ENCODE results near the gene RNGTT. TPM values are rescaled to one million over a fixed set of nuclear protein-coding genes. Genes with fewer than 3 reads are reported as not detected.
"Not testable (repeated sequence)": the region's sequence is repeated elsewhere in the genome, so short reads cannot be mapped to it uniquely, and the experiment has no call there.

The RNGTT gene
- total RNA-seq, 3 donors from 2014 or later, result 9.1 to 30.3 (median 22.6) TPM

GRCh38 chr6:88910922-88911778 lies 52.3 kb downstream of the RNGTT start:
- H3K4me3 ChIP-seq, result no peak overlapping the region
- intact Hi-C loops (cut with DNase I; ENCODE audit: low total_unique reads), result no loop called here
- H3K9me3 ChIP-seq, result peaks cover 0 to 7% of the 10 kb centered on the region in 2 donors
- DNase-seq (ENCODE audit: low spot score in 2 of 2), result no peak
- no peak overlapping the region for H3K27ac ChIP-seq
- H3K27me3 ChIP-seq, result no peaks in the 10 kb centered on the region
- peaks cover 1% of the 10 kb centered on the region for H3K36me3 ChIP-seq
- no peaks in the 10 kb centered on the region for H3K4me1 ChIP-seq
- TF ChIP-seq CTCF (IDR thresholded peaks at IDR 0.05), result no peak
- no peak for TF ChIP-seq POLR2AphosphoS5 (IDR thresholded peaks at IDR 0.05)
- no peak for TF ChIP-seq POLR2A (IDR thresholded peaks at IDR 0.05)

- intact Hi-C loops (cut with DNase I; ENCODE audit: low total_unique reads), result no loop called here
- no peak for DNase-seq (ENCODE audit: low spot score in 2 of 2)
- Histone ChIP-seq H3K4me3 (no peak overlapping the region), H3K4me1 (no peaks in the 10 kb centered on the region), H3K27me3 (no peaks in the 10 kb centered on the region), H3K9me3 (no peaks in the 10 kb centered on the region), H3K27ac (no peak overlapping the region), H3K36me3 (peaks cover 4% of the 10 kb centered on the region)
- TF ChIP-seq POLR2AphosphoS5 (IDR thresholded peaks at IDR 0.05) (no peak), CTCF (IDR thresholded peaks at IDR 0.05) (no peak), POLR2A (IDR thresholded peaks at IDR 0.05) (no peak)
Measured at GRCh38 chr6:88908598-88909548, 54.5 kb downstream of the RNGTT start.

- DNase-seq (ENCODE audit: low spot score in 2 of 2); H3K4me1 ChIP-seq; intact Hi-C loops (cut with DNase I; ENCODE audit: low total_unique reads); H3K4me3 ChIP-seq; H3K27me3 ChIP-seq; H3K36me3 ChIP-seq; H3K9me3 ChIP-seq; H3K27ac ChIP-seq: not testable (repeated sequence)
Measured at GRCh38 chr6:88907148-88907547, 56.3 kb downstream of the RNGTT start.

GRCh38 chr6:88899569-88900316 lies 63.7 kb downstream of the RNGTT start:
- no peak overlapping the region for H3K4me3 ChIP-seq
- no peak for DNase-seq (ENCODE audit: low spot score in 2 of 2)
- no peaks in the 10 kb centered on the region for H3K9me3 ChIP-seq
- intact Hi-C loops (cut with DNase I; ENCODE audit: low total_unique reads), result no loop called here
- no peaks in the 10 kb centered on the region for H3K36me3 ChIP-seq
- no peak overlapping the region for H3K27ac ChIP-seq
- H3K4me1 ChIP-seq, result no peaks in the 10 kb centered on the region
- TF ChIP-seq POLR2AphosphoS5 (IDR thresholded peaks at IDR 0.05) (no peak), POLR2A (IDR thresholded peaks at IDR 0.05) (no peak), CTCF (IDR thresholded peaks at IDR 0.05) (no peak)
- no peaks in the 10 kb centered on the region for H3K27me3 ChIP-seq

- no peak for DNase-seq (ENCODE audit: low spot score in 2 of 2)
- no peak overlapping the region for H3K4me3 ChIP-seq
- no peaks in the 10 kb centered on the region for H3K27me3 ChIP-seq
- no peaks in the 10 kb centered on the region for H3K9me3 ChIP-seq
- TF ChIP-seq CTCF (IDR thresholded peaks at IDR 0.05), result no peak
- TF ChIP-seq POLR2A (IDR thresholded peaks at IDR 0.05), result no peak
- no peak for TF ChIP-seq POLR2AphosphoS5 (IDR thresholded peaks at IDR 0.05)
- H3K4me1 ChIP-seq, result no peaks in the 10 kb centered on the region
- intact Hi-C loops (cut with DNase I; ENCODE audit: low total_unique reads), result no loop called here
- H3K36me3 ChIP-seq, result no peaks in the 10 kb centered on the region
- no peak overlapping the region for H3K27ac ChIP-seq
Measured at GRCh38 chr6:88895911-88896310, 67.5 kb downstream of the RNGTT start.
